D721Med (cell line): Measurements from ENCODE around the gene VWA8.
"Not testable (repeated sequence)": the region's sequence is repeated elsewhere in the genome, so short reads cannot be mapped to it uniquely, and the experiment has no call there.

Experiments used
- DNase-seq: peaks from one replicate; pipeline ENCODE4 v3.0.0; 2011; ENCODE audit warnings: low spot score; ENCODE audit not compliant: insufficient read length
- FAIRE-seq: peaks from 2 replicates; lab custom pipeline; 2011; peaks lifted over from hg19 to GRCh38; lab: Jason Lieb, UNC
- TF ChIP-seq, protein P1 (sequence below): IDR thresholded peaks from 2 replicates; pipeline ENCODE4 v1.5.1; 2012; ENCODE audit warnings: mild to moderate bottlenecking, control low read depth; ENCODE audit not compliant: insufficient read depth; ENCODE audit errors: missing control alignments

The VWA8 gene

DNA sequence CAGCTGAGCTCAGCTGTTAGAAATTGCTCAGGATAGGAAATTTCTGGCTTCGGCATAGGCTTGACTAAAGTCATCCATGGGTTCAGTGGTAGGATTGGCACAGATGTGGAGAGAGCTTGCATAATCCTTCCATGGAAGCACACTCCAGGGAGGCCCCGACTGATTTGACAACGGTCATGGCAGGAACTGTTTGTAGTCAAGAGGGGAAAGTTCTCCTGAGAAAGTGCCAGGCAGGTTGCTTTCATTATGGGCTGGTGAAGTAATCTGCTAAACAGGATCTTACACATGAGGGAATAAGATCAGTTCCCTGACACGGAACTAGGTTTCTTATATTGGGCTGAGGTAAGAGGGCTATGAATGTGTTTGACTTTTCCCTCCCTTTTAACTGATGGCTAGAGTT lies 383.5 kb downstream of the VWA8 start:
- no peak for FAIRE-seq
- TF ChIP-seq, protein P1, sequence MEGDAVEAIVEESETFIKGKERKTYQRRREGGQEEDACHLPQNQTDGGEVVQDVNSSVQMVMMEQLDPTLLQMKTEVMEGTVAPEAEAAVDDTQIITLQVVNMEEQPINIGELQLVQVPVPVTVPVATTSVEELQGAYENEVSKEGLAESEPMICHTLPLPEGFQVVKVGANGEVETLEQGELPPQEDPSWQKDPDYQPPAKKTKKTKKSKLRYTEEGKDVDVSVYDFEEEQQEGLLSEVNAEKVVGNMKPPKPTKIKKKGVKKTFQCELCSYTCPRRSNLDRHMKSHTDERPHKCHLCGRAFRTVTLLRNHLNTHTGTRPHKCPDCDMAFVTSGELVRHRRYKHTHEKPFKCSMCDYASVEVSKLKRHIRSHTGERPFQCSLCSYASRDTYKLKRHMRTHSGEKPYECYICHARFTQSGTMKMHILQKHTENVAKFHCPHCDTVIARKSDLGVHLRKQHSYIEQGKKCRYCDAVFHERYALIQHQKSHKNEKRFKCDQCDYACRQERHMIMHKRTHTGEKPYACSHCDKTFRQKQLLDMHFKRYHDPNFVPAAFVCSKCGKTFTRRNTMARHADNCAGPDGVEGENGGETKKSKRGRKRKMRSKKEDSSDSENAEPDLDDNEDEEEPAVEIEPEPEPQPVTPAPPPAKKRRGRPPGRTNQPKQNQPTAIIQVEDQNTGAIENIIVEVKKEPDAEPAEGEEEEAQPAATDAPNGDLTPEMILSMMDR, result no peak

DNA sequence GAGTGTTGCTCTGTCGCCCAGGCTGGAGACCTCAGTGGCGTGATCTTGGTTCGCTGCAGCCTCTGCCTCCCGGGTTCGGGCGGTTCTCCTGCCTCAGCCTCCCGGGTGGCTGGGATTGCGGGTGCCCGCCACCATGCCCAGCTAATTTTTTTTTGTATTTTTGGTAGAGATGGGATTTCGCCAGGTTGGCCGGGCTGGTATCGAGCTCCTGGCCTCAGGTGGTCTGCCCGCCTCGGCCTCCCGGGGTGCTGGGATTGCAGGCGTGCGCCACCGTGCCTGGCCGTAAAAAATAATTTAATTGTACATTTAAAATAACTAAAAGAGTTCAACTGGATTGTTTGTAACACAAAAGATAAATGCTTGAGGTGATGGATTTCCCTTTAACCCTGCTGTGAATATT lies 387.3 kb downstream of the VWA8 start:
- not testable (repeated sequence) for DNase-seq, FAIRE-seq

More for the DNA sequence above, 383.5 kb downstream of the VWA8 start:
- no peak for DNase-seq

DNA sequence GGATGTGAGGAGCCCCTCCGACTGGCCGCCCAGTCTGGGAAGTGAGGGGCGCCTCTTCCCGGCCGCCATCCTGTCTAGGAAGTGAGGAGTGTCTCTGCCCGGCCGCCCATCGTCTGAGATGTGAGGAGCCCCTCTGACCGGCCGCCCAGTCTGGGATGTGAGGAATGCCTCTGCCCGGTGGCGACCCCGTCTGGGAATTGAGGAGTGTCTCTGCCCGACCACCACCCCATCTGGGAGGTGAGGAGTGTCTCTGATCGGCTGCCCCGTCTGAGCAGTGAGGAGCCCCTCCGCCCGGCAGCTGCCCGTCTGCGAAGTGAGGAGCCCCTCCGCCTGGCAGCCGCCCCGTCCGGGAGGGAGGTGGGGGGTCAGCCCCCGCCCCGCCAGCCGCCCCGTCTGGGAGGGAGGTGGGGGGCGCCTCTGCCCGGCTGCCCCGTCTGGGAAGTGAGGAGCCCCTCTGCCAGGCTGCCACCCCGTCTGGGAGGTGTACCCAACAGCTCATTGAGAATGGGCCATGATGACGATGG lies 389.0 kb downstream of the VWA8 start:
- not testable (repeated sequence) for FAIRE-seq, DNase-seq

DNA sequence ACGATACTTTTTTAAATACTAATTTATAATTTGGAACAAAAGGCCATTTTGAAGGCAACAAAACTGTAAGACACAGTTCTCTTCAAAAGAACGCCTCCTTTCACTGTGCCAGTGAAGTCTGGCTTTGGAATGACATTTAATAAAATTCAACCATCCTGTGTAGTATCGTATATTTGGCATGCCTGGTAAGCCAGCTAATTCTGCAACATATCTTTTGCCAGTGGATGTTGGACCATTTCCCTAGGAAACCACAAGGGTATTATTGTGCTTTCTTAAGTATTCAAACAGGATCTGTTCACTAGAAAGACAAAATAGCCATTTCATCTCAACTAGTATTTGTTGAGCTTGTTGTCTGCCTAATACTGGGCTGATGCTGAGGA lies 391.9 kb downstream of the VWA8 start:
- FAIRE-seq (no peak), DNase-seq (no peak)
- TF ChIP-seq, protein P1, result no peak

DNA sequence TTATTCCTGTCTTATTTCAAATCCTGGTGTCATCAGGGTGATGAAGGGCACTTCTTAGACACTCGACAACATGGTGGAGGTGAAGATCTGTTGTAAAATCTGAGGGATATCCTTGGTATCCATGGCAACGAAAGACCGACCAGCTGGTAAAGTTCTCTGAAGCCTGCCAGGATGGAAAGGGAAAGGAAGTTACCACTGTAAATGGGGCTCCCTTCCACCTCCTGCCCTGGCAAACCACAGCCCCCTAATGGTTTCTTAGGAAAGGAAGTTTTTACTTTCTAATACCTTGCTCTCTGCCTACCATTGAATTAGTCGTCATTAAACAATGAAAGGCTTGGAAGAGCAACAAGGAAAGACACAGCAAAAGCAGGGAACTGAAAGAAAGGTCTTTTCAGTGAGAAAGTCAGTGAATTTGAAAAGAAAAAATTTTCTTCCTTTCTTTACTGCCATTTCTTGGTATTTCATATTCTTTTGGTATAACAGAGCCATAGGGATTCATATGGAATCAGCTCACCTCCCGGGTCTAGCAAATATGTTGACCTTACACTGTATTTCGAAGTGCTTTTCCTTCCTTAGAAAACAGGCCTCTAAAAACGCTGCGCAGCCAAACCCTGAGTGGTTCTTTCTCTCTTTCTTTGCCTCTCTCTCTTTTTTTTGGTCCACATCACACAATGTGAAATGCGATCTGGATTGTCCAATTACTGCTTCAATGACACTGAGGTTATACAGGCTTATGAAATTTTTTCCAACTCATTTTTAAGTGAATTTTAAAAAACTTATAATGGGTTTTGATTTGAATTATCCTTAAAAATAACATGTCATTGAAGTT lies 392.6 kb downstream of the VWA8 start:
- FAIRE-seq (no peak), DNase-seq (no peak)
- TF ChIP-seq, protein P1, result no peak

DNA sequence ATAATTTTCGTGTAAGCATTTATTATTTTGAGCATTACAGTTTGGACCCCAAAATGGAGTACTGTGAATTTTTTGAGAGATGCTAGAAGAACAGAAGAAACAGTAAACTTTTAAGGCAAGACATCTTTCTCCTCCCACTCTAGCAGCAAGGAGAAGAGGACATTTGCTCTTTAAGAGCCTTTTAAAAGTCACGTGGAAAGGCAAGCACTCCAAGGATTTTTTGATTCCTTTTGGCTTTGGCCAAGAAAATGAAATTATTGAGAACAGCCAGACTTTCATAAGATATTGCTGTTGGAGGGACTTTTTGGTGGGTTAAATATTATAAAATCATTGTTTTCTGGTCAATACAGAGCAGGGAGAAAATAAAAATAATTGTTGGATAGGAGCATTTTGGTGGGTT lies 393.5 kb downstream of the VWA8 start:
- no peak for FAIRE-seq
- TF ChIP-seq, protein P1, result no peak

DNA sequence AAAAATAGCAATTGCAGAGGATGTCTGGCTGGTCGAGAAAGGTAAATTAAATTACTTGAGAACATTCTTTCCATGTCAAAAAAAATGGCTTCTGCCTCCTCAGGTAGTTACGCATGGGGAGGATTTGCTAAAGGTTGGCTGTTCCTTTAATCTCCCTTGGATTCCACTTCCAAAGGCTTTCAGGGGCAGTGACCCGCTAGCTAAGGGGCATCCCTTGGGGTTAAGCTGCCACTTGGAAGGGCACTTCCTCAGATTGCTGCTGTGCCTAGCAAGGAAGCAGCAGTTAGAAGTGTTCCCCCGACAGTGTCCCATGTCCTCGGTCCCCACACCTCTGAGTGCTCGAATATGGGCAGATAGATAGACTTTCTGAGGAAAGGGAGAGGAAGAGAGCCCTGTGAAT lies 395.1 kb downstream of the VWA8 start:
- FAIRE-seq (no peak), DNase-seq (no peak)
- TF ChIP-seq, protein P1, result no peak

More for the DNA sequence above, 393.5 kb downstream of the VWA8 start:
- DNase-seq, result no peak

DNA sequence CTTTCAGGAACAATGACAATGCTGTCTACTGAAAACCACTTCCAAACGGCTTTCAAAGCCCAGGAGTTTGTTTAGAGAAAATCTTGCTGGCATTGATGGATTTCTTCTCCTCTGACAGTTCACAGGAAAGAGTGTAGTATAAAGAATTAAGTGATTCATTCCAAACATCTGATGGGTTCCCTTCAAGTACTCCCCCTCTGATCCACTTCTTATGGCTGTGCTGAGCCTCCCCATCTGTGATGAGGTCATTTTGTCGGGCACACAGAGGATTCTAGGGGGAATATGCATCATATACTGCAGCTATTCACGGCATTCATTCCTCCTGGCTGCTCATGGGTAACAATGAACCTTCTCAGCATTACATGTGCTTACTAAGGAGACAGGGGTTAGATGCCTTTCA lies 395.7 kb downstream of the VWA8 start:
- TF ChIP-seq, protein P1, result no peak
- no peak for DNase-seq
- FAIRE-seq, result no peak
